Ectodermal cell (in vitro differentiated cells): ENCODE data around the gene GABPA.
"Not testable (repeated sequence)": the region's sequence is repeated elsewhere in the genome, so short reads cannot be mapped to it uniquely, and the experiment has no call there.

Source experiments
- H3K27ac ChIP-seq: 2 replicates; pipeline ENCODE4 v1.7.0; 2013; ENCODE audit warnings: mild to moderate bottlenecking, low read depth, low read length; ENCODE audit not compliant: insufficient read depth, poor library complexity, severe bottlenecking
- H3K27me3 ChIP-seq: 2 replicates; pipeline ENCODE4 v1.7.0; 2013; ENCODE audit warnings: mild to moderate bottlenecking, low read length; ENCODE audit not compliant: insufficient read depth, control insufficient read depth, poor library complexity, severe bottlenecking
- H3K36me3 ChIP-seq: one replicate; pipeline ENCODE4 v1.7.0; 2013; ENCODE audit warnings: low read length; ENCODE audit not compliant: control insufficient read depth, insufficient read depth
- H3K4me1 ChIP-seq: one replicate; pipeline ENCODE4 v1.7.0; 2013; ENCODE audit warnings: low read length; ENCODE audit not compliant: control insufficient read depth, insufficient read depth
- H3K4me3 ChIP-seq: 2 replicates; pipeline ENCODE4 v1.7.0; 2013; ENCODE audit warnings: low read depth, low read length, control low read depth; ENCODE audit not compliant: insufficient read depth
- H3K9me3 ChIP-seq: 2 replicates; pipeline ENCODE4 v1.7.0; 2013; ENCODE audit warnings: mild to moderate bottlenecking, low read length, moderate library complexity; ENCODE audit not compliant: control insufficient read depth
- WGBS, 2 experiments: methylation state at CpG; one replicate each; pipeline ENCODE4 v1.1.7; 2013; ENCODE audit warnings: missing lambda C conversion rate in 2 of 2; 5-methylcytosine and 5-hydroxymethylcytosine counted together

GABPA gene

DNA sequence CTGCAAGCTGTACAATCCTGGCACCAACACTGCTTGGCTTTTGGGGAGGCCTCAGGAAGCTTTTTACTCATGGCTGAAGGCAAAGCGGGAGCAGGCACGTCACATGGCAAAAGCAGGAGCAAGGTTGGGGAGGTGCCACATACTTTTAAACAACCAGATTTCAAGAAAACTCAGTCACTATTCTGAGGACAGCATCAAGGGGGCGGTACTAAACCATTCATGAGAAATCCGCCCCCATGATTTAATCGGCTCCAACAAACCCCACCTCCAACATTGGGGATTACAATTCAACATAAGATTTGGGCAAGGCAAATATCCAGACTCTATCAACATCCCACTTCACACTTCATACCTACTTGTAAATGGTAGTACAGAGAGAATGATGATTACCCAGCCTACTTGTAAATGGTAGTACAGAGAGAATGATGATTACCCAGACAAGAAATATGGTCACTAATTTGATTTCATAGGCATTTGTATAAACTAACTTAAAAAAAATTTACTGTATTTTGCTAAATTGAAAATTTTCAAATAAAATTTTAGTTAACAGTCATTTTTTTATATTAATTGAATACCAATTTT, 25.0 kb upstream of the GABPA start:
- H3K9me3 ChIP-seq = no peaks in the 10 kb centered on the region
- no peaks in the 10 kb centered on the region for H3K36me3 ChIP-seq
- H3K4me3 ChIP-seq = no peak overlapping the region
- H3K4me1 ChIP-seq = no peaks in the 10 kb centered on the region
- no peaks in the 10 kb centered on the region for H3K27me3 ChIP-seq
- no peak overlapping the region for H3K27ac ChIP-seq
- 87% methylated on average over 5 of the region's 5 CpGs for WGBS, 2 experiments

DNA sequence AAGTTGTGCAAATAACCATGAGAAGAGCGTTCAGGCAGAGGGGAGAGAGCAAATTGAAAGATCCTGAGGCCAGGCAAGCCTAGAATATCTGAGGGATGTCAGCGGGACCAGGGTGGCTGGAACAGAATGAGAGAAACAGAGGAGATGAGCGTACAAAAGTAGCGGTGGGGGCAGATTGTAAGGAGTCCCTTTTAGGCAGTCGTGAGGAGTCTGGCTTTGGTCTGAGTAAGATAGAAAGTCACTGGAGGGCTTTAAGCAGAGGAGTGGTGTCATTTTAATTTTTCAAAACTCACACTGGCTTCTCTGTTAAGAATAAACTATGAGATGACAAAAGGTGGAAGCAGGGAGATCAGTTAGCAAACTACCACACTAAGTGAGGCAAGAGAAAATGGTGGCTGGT, 24.2 kb upstream of the GABPA start:
- H3K27ac ChIP-seq = no peak overlapping the region
- no peaks in the 10 kb centered on the region for H3K27me3 ChIP-seq
- H3K4me3 ChIP-seq = no peak overlapping the region
- no peaks in the 10 kb centered on the region for H3K9me3 ChIP-seq
- H3K4me1 ChIP-seq = no peaks in the 10 kb centered on the region
- no peaks in the 10 kb centered on the region for H3K36me3 ChIP-seq
- 84 to 87% methylated on average over 5 of the region's 5 CpGs for WGBS, 2 experiments

DNA sequence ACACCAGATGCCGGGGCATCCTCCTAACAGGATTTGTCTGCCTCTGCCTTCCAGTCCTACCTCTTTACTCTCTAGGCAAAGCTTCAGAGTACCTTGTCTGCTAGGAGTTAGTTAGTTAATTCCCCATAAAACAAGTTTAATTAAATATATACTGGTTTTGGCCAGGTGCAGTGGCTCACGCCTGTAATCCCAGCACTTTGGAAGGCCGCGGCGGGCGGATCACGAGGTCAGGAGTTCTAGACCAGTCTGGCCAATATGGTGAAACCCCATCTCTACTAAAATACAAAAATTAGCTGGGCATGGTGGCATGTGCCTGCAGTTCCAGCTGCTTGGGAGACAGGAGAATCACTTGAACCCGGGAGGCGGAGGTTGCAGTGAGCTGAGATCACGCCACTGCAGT, 20.7 kb upstream of the GABPA start:
- WGBS, 2 experiments = 90 to 93% methylated on average over 9 to 10 of the region's 10 CpGs
- not testable (repeated sequence) for H3K36me3 ChIP-seq, H3K9me3 ChIP-seq, H3K27me3 ChIP-seq, H3K4me3 ChIP-seq, H3K27ac ChIP-seq, H3K4me1 ChIP-seq

DNA sequence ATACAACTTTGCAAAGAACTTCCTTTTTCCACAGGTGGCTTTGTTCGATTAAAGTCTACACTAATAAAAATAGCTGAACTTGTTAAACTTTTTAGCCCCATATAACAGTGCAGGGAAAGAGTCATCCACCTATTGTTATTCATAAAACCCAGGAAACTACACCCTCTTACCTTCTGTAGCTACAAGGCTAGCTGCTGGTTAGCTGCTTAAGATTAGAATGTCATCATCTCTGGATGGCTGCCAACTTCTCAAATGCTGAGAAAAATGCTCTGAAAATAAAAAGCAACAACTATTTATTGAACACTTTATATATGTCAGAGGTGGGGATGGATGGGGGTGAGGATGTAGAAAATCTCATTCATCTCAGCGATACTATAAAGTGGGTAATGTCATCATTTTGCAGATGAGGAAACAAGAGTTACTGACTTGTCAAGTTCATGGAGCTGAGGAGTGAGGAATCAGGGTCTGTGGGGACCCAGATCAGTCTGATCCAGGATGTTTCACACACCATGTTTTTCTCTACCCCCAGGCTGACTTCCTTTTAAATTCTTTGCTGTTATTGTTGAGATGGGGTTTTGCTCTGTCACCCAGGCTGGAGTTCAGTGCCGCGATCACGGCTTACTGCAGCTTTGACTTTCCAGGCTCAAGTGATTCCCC, 17.2 kb upstream of the GABPA start:
- Histone ChIP-seq H3K4me3 (no peak overlapping the region), H3K4me1 (no peaks in the 10 kb centered on the region), H3K27ac (no peak overlapping the region), H3K27me3 (no peaks in the 10 kb centered on the region), H3K9me3 (no peaks in the 10 kb centered on the region), H3K36me3 (peaks cover 5% of the 10 kb centered on the region)
- 95 to 97% methylated on average over 5 of the region's 5 CpGs for WGBS, 2 experiments

DNA sequence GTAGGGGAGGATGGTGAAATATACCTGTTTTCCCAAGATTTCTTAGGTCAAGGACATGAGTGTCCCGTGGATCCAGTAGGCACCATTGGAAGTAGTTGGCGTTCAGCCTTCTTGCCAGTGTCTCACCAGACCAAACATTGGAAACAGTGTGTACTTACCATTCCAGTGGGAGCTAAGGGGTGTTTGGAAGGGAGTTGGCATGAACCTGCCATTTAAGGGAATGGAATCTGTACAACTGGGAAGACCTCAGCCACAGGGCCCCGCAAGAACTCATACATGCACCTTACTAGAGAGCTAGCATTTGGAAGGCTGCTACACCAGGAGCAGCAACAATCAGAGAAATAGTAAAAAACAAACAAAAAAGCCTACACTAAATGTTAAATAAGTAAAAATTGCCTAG, 12.8 kb upstream of the GABPA start:
- WGBS, 2 experiments = 95 to 97% methylated on average over 3 of the region's 3 CpGs
- H3K9me3 ChIP-seq = no peaks in the 10 kb centered on the region
- H3K4me1 ChIP-seq = no peaks in the 10 kb centered on the region
- peaks cover 25% of the 10 kb centered on the region for H3K36me3 ChIP-seq
- no peak overlapping the region for H3K4me3 ChIP-seq
- no peaks in the 10 kb centered on the region for H3K27me3 ChIP-seq
- H3K27ac ChIP-seq = no peak overlapping the region

DNA sequence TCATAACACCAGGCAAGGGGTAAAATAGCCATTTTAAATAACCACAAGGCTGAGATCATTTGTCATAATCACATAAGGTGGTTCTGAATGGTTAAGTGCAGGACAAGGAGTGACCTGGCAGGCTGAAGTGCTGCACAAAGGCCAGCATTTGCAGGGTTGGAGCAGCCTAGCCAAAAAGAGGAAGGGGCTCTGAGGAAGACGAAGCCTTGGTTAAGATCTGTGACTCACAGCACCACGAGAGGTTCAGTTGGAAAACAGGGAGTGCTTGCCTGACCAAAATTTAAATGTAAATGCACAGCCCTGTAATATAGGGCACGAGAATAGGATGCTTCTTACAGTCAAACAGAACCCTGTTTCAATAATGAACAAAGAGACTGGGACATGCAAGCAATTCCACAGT, 12.1 kb upstream of the GABPA start:
- Histone ChIP-seq H3K9me3 (no peaks in the 10 kb centered on the region), H3K36me3 (peaks cover 28% of the 10 kb centered on the region), H3K27ac (no peak overlapping the region), H3K4me3 (no peak overlapping the region), H3K27me3 (no peaks in the 10 kb centered on the region), H3K4me1 (no peaks in the 10 kb centered on the region)
- WGBS, 2 experiments = 92 to 93% methylated on average over 3 of the region's 3 CpGs

DNA sequence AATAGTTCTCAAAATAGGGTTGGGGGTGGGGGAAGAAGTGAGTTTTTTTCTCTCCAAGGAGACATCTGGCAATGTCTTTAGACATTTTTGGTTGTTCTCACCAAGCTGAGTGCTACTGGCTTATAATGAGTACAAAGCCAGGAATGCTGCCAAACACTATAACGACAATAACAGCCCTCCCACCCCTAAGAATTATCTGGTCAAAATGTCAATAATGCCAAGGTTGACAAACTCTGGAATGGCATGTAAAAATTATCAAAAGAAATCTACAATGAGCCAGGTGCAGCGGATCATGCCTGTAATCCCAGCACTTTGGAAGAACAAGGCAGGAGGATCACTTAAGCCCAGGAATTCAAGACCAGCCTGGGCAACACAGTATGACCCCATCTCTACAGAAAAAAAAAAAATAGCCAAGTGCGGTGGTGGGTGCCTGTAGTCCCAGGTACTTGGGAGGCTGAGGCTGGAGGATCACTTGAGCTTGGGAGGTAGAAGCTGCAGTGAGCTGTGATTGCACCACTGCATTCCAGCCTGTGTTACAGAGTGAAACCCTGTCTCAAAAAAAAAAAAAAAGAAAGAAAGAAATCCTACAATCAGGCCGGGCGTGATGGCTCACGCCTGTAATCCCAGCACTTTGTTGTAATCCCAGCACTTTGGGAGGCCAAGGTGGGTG, 2.5 kb upstream of the GABPA start:
- no peaks in the 10 kb centered on the region for H3K9me3 ChIP-seq
- no peaks in the 10 kb centered on the region for H3K27me3 ChIP-seq
- peaks cover 8% of the 10 kb centered on the region for H3K4me1 ChIP-seq
- H3K4me3 ChIP-seq = no peak overlapping the region
- H3K27ac ChIP-seq = no peak overlapping the region
- WGBS, 2 experiments = 90 to 91% methylated on average over 6 of the region's 6 CpGs
- peaks cover 16% of the 10 kb centered on the region for H3K36me3 ChIP-seq

DNA sequence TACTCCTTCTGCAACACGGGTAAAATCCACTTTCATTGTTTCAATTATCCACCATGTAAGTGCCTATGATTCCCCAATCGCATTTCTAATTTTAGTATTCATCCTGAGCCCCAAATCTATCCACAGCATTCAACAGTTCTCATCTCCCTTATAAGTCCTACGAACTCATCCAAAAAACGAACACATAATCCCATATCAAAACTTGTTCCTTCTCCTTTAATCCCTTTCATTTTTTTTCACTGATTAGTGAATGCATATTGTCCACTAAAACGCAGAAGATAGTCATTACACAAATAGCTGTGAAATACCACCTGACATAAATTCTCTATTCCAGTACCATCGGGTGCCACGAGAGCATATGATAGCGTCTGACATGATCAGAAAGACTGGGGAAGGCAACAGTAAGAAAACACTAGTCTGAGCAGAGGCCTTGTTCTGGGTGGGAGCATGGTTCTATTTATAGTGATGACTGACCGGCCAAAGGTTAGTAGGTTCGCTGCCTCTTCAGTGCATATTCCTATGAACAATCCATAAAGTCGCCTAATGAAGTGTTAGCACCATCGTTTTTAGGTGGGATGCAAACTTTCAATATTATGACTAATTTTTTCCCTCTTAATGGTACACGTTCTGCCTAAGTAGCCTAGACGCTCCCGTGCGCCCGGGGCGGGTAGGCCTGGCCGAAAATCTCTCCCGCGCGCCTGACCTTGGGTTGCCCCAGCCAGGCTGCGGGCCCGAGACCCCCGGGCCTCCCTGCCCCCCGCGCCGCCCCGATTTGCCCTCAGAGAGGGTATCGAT, 716 bp upstream of the GABPA start:
- no peaks in the 10 kb centered on the region for H3K36me3 ChIP-seq
- peaks cover 9% of the 10 kb centered on the region for H3K4me1 ChIP-seq
- H3K4me3 ChIP-seq = peak overlapping the region; percentile 90
- no peaks in the 10 kb centered on the region for H3K27me3 ChIP-seq
- WGBS, 2 experiments = 9 to 10% methylated on average over 30 of the region's 30 CpGs
- H3K27ac ChIP-seq = peak overlapping the region; percentile 99
- no peaks in the 10 kb centered on the region for H3K9me3 ChIP-seq

DNA sequence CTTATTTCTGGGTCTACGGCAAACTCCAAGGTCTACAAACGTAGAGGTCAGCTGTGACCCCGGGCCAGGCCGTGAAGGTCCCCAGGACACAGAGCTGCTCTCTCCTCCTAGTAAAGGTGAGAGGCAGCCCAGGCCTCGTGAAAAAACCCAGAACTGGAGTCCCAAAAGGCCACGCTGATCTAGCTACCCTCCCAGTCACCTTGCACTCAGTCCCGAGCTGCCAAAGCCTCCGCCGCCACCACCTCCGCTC, 193 bp upstream of the GABPA start:
- no peaks in the 10 kb centered on the region for H3K9me3 ChIP-seq
- no peaks in the 10 kb centered on the region for H3K36me3 ChIP-seq
- peaks cover 9% of the 10 kb centered on the region for H3K4me1 ChIP-seq
- peak overlapping the region; percentile 99 for H3K27ac ChIP-seq
- no peaks in the 10 kb centered on the region for H3K27me3 ChIP-seq
- WGBS, 2 experiments = 0 to 1% methylated on average over 10 of the region's 10 CpGs
- peak overlapping the region; percentile 90 for H3K4me3 ChIP-seq
